Gastrocnemius medialis (tissue), 4 donors: ENCODE data around the gene PPM1F.

Source experiments
- CTCF ChIP-seq, 5 experiments: fragments of 450-650 bp in 3 of 5; fragments of 200-600 bp in 2 of 5; sonication (generic) in 2 of 5; IDR thresholded peaks in 4 of 5; conservative IDR thresholded peaks in 1 of 5; 1 replicate in 4 of 5; 2 replicates in 1 of 5; pipeline ENCODE4 v1.5.1; 2016 to 2019; ENCODE audit warnings: antibody characterized with exemption in 5 of 5, mild to moderate bottlenecking in 3 of 5, moderate library complexity in 3 of 5
- POLR2A ChIP-seq, 2 donors: fragments of 450-650 bp; IDR thresholded peaks; one replicate each; pipeline ENCODE4 v1.6.1; 2017; ENCODE audit warnings: antibody characterized with exemption in 2 of 2, mild to moderate bottlenecking in 2 of 2, moderate library complexity in 2 of 2

- TF ChIP-seq CTCF (IDR thresholded peaks at IDR 0.05 in 4 of 5, conservative IDR thresholded peaks at IDR 0.05 in 1 of 5) = no peak
- no peak for TF ChIP-seq POLR2A (IDR thresholded peaks at IDR 0.05)
Measured at GRCh38 chr22:21929253-21929652, 23.4 kb downstream of the PPM1F start.
